Cardiac muscle cell (in vitro differentiated cells and primary cell): ENCODE results near the gene JAM2. TPM values are rescaled to one million over a fixed set of nuclear protein-coding genes. Genes with fewer than 3 reads are reported as not detected.

Experiments
- DNase-seq, 2 donors: peaks; one replicate each; pipeline versions ENCODE4 v3.0.0 to v3.0.0-alpha.2; 2010 to 2017; ENCODE audit warnings: low read depth in 1 of 2, low spot score in 1 of 2
- H3K27ac ChIP-seq: fragments of 200-600 bp; sonication (generic); 2 replicates; pipeline ENCODE4 v1.5.1; 2016
- H3K27me3 ChIP-seq: fragments of 200-600 bp; sonication (generic); 2 replicates; pipeline ENCODE4 v1.6.0; 2016; ENCODE audit warnings: control low read depth
- H3K36me3 ChIP-seq: fragments of 200-600 bp; sonication (generic); 2 replicates; pipeline ENCODE4 v1.5.1; 2016; ENCODE audit warnings: control low read depth
- H3K4me1 ChIP-seq: fragments of 200-600 bp; sonication (generic); 2 replicates; pipeline ENCODE4 v1.8.1; 2017; ENCODE audit warnings: low read depth, mild to moderate bottlenecking, mixed run types
- H3K4me3 ChIP-seq: fragments of 200-600 bp; sonication (generic); 2 replicates; pipeline ENCODE4 v1.5.1; 2016; ENCODE audit warnings: mild to moderate bottlenecking
- H3K9me3 ChIP-seq: fragments of 200-600 bp; sonication (generic); 2 replicates; pipeline ENCODE4 v1.5.1; 2017; ENCODE audit warnings: low read depth, mild to moderate bottlenecking, control low read depth
- polyA plus RNA-seq: library from polyadenylated mRNA; unstranded; fragments of >200 nt; fragmentation: Nextera tagmentation; extraction: Ambion mirVana; gene quantifications from 2 replicates; pipeline ENCODE4 v1.2.1, GENCODE V29; 2016
- total RNA-seq: library from RNA; depleted of rRNA; stranded (reverse); fragments of >200 nt; gene quantifications from 2 replicates; pipeline ENCODE4 v1.2.3, GENCODE V29; 2016
- TF ChIP-seq, protein P1 (sequence below): IDR thresholded peaks from 2 replicates; pipeline ENCODE4 v1.5.1; 2012; ENCODE audit warnings: low read depth, mild to moderate bottlenecking, low read length

JAM2 gene
- total and polyA plus RNA-seq, 2 experiments from 2014 or later: 0.63 to 3.1 TPM

DNA sequence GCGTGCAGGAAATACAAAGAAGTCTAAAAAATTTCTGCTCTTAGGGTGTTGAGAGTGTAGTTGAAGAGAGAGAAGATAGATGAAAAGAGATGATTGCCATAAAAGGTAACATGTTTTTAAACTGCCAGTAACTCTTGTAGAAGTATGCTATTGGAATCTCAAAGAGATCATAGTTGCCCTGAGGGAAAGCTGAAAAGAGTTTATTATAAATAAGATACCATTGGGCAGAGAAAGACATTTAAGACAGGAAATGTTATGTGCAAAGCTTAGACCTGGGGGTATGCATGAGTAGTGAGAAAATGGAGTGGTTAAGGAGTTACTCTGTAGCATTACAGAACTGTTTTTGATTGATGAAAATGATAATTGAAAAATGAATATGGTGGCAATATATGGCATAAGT is 113.4 kb downstream of the JAM2 start:
- TF ChIP-seq, protein P1, sequence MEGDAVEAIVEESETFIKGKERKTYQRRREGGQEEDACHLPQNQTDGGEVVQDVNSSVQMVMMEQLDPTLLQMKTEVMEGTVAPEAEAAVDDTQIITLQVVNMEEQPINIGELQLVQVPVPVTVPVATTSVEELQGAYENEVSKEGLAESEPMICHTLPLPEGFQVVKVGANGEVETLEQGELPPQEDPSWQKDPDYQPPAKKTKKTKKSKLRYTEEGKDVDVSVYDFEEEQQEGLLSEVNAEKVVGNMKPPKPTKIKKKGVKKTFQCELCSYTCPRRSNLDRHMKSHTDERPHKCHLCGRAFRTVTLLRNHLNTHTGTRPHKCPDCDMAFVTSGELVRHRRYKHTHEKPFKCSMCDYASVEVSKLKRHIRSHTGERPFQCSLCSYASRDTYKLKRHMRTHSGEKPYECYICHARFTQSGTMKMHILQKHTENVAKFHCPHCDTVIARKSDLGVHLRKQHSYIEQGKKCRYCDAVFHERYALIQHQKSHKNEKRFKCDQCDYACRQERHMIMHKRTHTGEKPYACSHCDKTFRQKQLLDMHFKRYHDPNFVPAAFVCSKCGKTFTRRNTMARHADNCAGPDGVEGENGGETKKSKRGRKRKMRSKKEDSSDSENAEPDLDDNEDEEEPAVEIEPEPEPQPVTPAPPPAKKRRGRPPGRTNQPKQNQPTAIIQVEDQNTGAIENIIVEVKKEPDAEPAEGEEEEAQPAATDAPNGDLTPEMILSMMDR: no peak
- Histone ChIP-seq H3K27ac (no peak overlapping the region), H3K36me3 (peaks cover 15% of the 10 kb centered on the region), H3K4me1 (no peaks in the 10 kb centered on the region), H3K27me3 (no peaks in the 10 kb centered on the region), H3K9me3 (no peaks in the 10 kb centered on the region), H3K4me3 (no peak overlapping the region)
- DNase-seq: no peak

DNA sequence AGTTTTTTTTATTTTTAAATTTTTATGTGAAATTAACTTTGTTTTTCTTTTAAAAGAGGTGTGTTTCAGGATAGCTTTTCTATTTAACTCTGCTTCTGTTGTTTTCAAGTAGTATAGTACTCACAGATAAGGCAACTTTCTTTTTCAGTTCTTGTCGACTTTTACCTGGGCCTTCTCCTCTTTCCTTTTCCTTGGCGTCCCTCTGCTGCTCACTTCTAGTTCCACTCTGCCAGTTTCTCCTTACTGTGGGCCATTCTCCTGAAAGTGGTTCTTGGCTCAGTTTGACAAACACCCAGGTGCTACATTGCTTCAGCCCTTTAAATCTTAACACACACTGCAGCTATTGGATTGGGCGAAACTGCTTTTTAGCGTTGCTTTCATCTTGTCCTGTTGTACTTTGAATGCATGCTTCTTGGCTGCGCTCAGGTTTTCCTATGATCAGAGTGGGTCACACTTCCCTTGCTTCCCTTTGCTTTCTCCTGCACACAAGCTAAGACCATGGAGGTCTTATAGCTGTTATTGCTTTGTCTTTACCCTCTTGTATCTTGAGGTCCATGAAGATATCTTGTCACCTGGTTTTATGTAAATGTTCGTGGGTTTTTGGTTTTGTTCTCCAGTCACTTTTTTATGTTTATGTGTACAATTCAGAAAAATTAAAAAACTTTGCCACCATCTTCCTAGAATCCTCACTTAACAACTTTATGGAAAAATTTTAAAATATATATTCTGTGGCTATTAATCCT is 117.3 kb downstream of the JAM2 start:
- H3K36me3 ChIP-seq: peaks cover 37% of the 10 kb centered on the region
- TF ChIP-seq, protein P1: no peak
- DNase-seq: no peak
- H3K9me3 ChIP-seq: no peaks in the 10 kb centered on the region
- H3K27me3 ChIP-seq: no peaks in the 10 kb centered on the region
- H3K27ac ChIP-seq: peak overlapping the region; percentile 38
- no peak overlapping the region for H3K4me3 ChIP-seq
- H3K4me1 ChIP-seq: no peaks in the 10 kb centered on the region

DNA sequence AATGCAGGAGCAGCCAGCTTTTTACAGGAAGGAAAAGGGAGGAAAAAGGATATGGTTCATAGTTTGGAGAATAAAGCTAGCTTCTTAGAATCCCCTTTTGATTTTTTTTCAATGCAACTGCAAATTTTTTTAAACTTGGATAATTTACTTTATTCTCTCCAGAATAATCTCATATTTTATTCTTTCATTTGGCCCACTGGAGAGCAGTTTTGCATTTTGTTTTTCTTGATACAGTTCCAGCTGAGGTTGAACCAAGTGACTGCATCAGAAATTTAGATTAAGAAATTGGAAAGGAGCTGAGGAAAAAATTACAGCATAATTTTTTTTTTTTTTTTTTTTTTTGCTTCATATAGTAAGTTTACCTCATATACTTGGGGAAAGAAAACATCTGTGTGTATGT is 118.5 kb downstream of the JAM2 start:
- H3K27me3 ChIP-seq: no peaks in the 10 kb centered on the region
- H3K9me3 ChIP-seq: no peaks in the 10 kb centered on the region
- H3K4me3 ChIP-seq: no peak overlapping the region
- H3K36me3 ChIP-seq: peaks cover 40% of the 10 kb centered on the region
- DNase-seq: peak in 1 of 2 donors; percentile 25
- H3K4me1 ChIP-seq: no peaks in the 10 kb centered on the region
- TF ChIP-seq, protein P1: no peak
- no peak overlapping the region for H3K27ac ChIP-seq

DNA sequence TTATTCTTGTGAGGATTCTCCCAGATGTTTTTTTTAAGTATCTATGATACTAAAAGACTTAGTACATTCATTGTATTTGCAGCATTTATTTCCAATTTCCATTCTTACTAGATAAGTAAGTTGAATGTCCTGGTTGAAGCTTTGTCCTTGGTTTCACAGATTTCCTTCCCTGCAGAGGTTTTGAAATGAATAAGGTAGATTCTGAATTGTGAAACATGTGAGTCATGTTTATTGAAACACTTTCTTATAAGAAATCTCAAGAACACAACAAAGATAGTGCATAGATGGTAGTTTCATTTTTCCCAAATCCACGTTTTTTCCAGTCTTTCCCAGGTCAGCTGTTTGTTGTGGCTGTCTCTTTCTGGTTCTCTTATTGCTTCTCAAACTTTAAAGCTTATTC is 120.5 kb downstream of the JAM2 start:
- H3K4me3 ChIP-seq: no peak overlapping the region
- H3K36me3 ChIP-seq: peaks cover 53% of the 10 kb centered on the region
- TF ChIP-seq, protein P1: no peak
- H3K27ac ChIP-seq: no peak overlapping the region
- no peaks in the 10 kb centered on the region for H3K4me1 ChIP-seq
- peak in 1 of 2 donors; percentile 49 for DNase-seq
- H3K27me3 ChIP-seq: no peaks in the 10 kb centered on the region
- no peaks in the 10 kb centered on the region for H3K9me3 ChIP-seq

DNA sequence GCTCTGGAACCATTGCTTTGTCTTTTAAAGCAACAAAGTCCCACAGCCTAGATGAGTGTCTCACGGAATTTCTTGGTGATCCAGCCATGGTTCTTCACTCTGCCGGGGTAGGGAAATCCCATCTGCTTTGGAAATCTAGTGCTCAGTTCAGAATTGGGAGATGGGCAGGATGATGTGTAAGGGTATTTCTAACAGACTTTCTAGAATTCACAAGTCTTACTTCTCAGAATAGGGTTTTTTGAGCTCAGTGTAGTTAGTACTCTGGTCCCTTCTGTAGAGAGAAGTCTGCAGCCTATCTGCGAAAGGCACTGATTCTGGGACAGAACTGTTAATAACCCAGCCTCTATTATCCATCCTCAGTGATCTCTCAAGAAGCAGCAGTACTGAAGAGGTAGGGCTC is 121.0 kb downstream of the JAM2 start:
- TF ChIP-seq, protein P1: no peak
- H3K4me3 ChIP-seq: no peak overlapping the region
- H3K27me3 ChIP-seq: no peaks in the 10 kb centered on the region
- H3K9me3 ChIP-seq: no peaks in the 10 kb centered on the region
- no peak for DNase-seq
- peaks cover 58% of the 10 kb centered on the region for H3K36me3 ChIP-seq
- no peaks in the 10 kb centered on the region for H3K4me1 ChIP-seq
- H3K27ac ChIP-seq: no peak overlapping the region
